ENCODE measurements around the gene GBP7.

Gene GBP7

DNA sequence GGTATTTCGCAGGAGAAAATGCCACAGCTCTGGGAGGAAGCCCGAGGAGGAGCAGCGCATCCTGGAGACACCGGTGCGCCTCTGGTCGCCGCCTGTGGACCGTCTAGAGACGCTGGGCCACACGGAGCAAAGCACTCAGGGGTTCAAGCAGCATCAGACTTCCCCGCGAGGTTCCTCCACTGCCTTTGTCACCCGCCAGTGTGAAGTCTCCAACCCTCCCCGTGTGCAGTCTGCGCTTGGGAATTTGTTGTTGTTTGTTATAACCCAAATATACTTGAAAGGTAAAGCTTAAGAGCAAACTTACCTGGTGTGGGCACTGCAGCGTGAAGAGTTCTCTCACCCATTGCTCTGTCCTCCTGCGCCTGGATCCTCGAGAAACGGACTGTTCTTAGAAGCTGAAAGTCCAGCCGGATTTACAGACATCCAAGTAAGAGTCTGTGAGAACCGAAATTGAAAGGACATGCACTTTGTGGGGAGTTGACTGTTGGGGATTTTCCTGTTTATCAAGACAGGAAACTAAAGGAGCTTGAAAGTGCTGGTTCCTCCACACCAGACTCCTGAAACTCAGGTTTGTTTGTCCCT lies 22.8 kb upstream of the GBP7 start, which contains the start of gene GBP4:
Gene GBP4 (minus strand): TSS at position 452 of the 582 bp plus-strand sequence. CDS start 108 bp downstream, at position 344.
- H3K36me3 ChIP-seq (ENCODE audit: control insufficient read depth, insufficient read depth, low read length), result no peaks in the 10 kb centered on the region
- no peak within 1 kb of the TSS for H3K9ac ChIP-seq (ENCODE audit: low read depth, low read length)
- no peaks in the 10 kb centered on the region for H3K27me3 ChIP-seq (ENCODE audit: control insufficient read depth, insufficient read depth, low read length)
- no peak within 1 kb of the TSS for H3K4me3 ChIP-seq (ENCODE audit: low read depth, low read length)
- H3K27ac ChIP-seq (ENCODE audit: low read depth, low read length), result no peak within 1 kb of the TSS
- H3K4me1 ChIP-seq (ENCODE audit: control insufficient read depth, insufficient read depth, low read length), result no peaks in the 10 kb centered on the region
- H3K9me3 ChIP-seq (ENCODE audit: control insufficient read depth, insufficient read depth, low read length), result no peaks in the 10 kb centered on the region

GRCh38 chr1:89198081-89198480 lies 22.3 kb upstream of the GBP7 start:
- Histone ChIP-seq H3K4me1 (ENCODE audit: control insufficient read depth, insufficient read depth, low read length) (no peaks in the 10 kb centered on the region), H3K4me3 (ENCODE audit: low read depth, low read length) (no peak overlapping the region), H3K27ac (ENCODE audit: low read depth, low read length) (no peak overlapping the region), H3K27me3 (ENCODE audit: control insufficient read depth, insufficient read depth, low read length) (no peaks in the 10 kb centered on the region), H3K36me3 (ENCODE audit: control insufficient read depth, insufficient read depth, low read length) (no peaks in the 10 kb centered on the region), H3K9me3 (ENCODE audit: control insufficient read depth, insufficient read depth, low read length) (no peaks in the 10 kb centered on the region), H3K9ac (ENCODE audit: low read depth, low read length) (no peak overlapping the region)

DNA sequence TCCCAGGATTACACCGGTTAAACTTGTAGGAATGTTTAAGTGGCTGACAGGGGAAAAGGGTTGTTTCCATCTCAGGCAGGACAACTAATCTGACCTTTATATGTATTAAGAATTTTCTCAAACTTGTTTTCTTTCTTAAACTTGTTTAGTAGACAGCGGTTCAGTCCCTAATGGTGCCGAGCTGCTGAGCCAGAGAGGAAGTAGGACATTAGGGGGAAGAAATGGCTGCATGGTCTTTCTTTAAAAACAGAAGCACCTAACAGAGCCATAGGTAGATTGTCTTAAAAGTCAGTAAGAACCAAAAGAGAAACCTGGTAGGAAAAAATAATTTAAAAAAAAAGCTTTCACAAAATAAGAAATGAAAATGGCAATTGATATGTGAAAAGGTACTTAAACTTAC lies 19.7 kb upstream of the GBP7 start:
- Histone ChIP-seq H3K36me3 (ENCODE audit: control insufficient read depth, insufficient read depth, low read length) (no peaks in the 10 kb centered on the region), H3K4me3 (ENCODE audit: low read depth, low read length) (no peak overlapping the region), H3K9ac (ENCODE audit: low read depth, low read length) (no peak overlapping the region), H3K27me3 (ENCODE audit: control insufficient read depth, insufficient read depth, low read length) (no peaks in the 10 kb centered on the region), H3K9me3 (ENCODE audit: control insufficient read depth, insufficient read depth, low read length) (no peaks in the 10 kb centered on the region), H3K4me1 (ENCODE audit: control insufficient read depth, insufficient read depth, low read length) (no peaks in the 10 kb centered on the region), H3K27ac (ENCODE audit: low read depth, low read length) (no peak overlapping the region)

- no peaks in the 10 kb centered on the region for H3K27me3 ChIP-seq (ENCODE audit: control insufficient read depth, insufficient read depth, low read length)
- H3K27ac ChIP-seq (ENCODE audit: low read depth, low read length), result no peak overlapping the region
- no peaks in the 10 kb centered on the region for H3K9me3 ChIP-seq (ENCODE audit: control insufficient read depth, insufficient read depth, low read length)
- H3K4me3 ChIP-seq (ENCODE audit: low read depth, low read length), result no peak overlapping the region
- no peaks in the 10 kb centered on the region for H3K4me1 ChIP-seq (ENCODE audit: control insufficient read depth, insufficient read depth, low read length)
- H3K36me3 ChIP-seq (ENCODE audit: control insufficient read depth, insufficient read depth, low read length), result no peaks in the 10 kb centered on the region
- H3K9ac ChIP-seq (ENCODE audit: low read depth, low read length), result no peak overlapping the region
Observed at GRCh38 chr1:89191314-89191713, 15.5 kb upstream of the GBP7 start.

GRCh38 chr1:89190017-89190416 lies 14.2 kb upstream of the GBP7 start:
- H3K4me3 ChIP-seq (ENCODE audit: low read depth, low read length), result no peak overlapping the region
- H3K9ac ChIP-seq (ENCODE audit: low read depth, low read length), result no peak overlapping the region
- H3K36me3 ChIP-seq (ENCODE audit: control insufficient read depth, insufficient read depth, low read length), result no peaks in the 10 kb centered on the region
- no peaks in the 10 kb centered on the region for H3K9me3 ChIP-seq (ENCODE audit: control insufficient read depth, insufficient read depth, low read length)
- H3K27ac ChIP-seq (ENCODE audit: low read depth, low read length), result no peak overlapping the region
- no peaks in the 10 kb centered on the region for H3K27me3 ChIP-seq (ENCODE audit: control insufficient read depth, insufficient read depth, low read length)
- no peaks in the 10 kb centered on the region for H3K4me1 ChIP-seq (ENCODE audit: control insufficient read depth, insufficient read depth, low read length)

DNA sequence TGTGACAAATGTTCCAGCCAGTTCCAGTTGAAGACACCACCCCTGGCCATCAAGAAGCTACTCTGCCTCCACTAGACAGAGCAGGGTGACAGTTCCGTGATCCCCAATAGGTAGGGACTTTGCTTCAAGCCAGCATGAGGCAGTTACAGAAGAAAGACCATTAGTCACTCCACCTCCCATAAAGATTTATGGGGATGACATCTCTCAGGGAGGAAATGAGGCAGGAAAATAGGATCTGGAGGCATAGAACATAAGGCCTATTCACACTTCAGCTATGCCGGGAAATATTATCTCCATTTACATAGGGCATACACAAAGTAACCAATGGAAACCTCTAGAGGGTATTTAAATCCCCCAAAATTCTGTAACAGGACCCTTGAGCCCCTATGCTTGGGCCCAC lies 3.5 kb upstream of the GBP7 start:
- Histone ChIP-seq H3K27me3 (ENCODE audit: control insufficient read depth, insufficient read depth, low read length) (no peaks in the 10 kb centered on the region), H3K9ac (ENCODE audit: low read depth, low read length) (no peak overlapping the region), H3K4me1 (ENCODE audit: control insufficient read depth, insufficient read depth, low read length) (no peaks in the 10 kb centered on the region), H3K27ac (ENCODE audit: low read depth, low read length) (no peak overlapping the region), H3K9me3 (ENCODE audit: control insufficient read depth, insufficient read depth, low read length) (no peaks in the 10 kb centered on the region), H3K4me3 (ENCODE audit: low read depth, low read length) (no peak overlapping the region), H3K36me3 (ENCODE audit: control insufficient read depth, insufficient read depth, low read length) (no peaks in the 10 kb centered on the region)

GRCh38 chr1:89176971-89177370 lies 1.2 kb upstream of the GBP7 start:
- H3K9ac ChIP-seq (ENCODE audit: low read depth, low read length), result no peak overlapping the region
- no peak overlapping the region for H3K4me3 ChIP-seq (ENCODE audit: low read depth, low read length)
- no peaks in the 10 kb centered on the region for H3K36me3 ChIP-seq (ENCODE audit: control insufficient read depth, insufficient read depth, low read length)
- H3K27me3 ChIP-seq (ENCODE audit: control insufficient read depth, insufficient read depth, low read length), result no peaks in the 10 kb centered on the region
- H3K9me3 ChIP-seq (ENCODE audit: control insufficient read depth, insufficient read depth, low read length), result no peaks in the 10 kb centered on the region
- no peak overlapping the region for H3K27ac ChIP-seq (ENCODE audit: low read depth, low read length)
- no peaks in the 10 kb centered on the region for H3K4me1 ChIP-seq (ENCODE audit: control insufficient read depth, insufficient read depth, low read length)

GRCh38 chr1:89174491-89174890 lies 1.3 kb downstream of the GBP7 start:
- Histone ChIP-seq H3K4me3 (ENCODE audit: low read depth, low read length) (no peak overlapping the region), H3K9me3 (ENCODE audit: control insufficient read depth, insufficient read depth, low read length) (no peaks in the 10 kb centered on the region), H3K27me3 (ENCODE audit: control insufficient read depth, insufficient read depth, low read length) (no peaks in the 10 kb centered on the region), H3K27ac (ENCODE audit: low read depth, low read length) (no peak overlapping the region), H3K4me1 (ENCODE audit: control insufficient read depth, insufficient read depth, low read length) (no peaks in the 10 kb centered on the region), H3K36me3 (ENCODE audit: control insufficient read depth, insufficient read depth, low read length) (no peaks in the 10 kb centered on the region), H3K9ac (ENCODE audit: low read depth, low read length) (no peak overlapping the region)

GRCh38 chr1:89172468-89173143 lies 3.2 kb downstream of the GBP7 start:
- no peaks in the 10 kb centered on the region for H3K27me3 ChIP-seq (ENCODE audit: control insufficient read depth, insufficient read depth, low read length)
- no peaks in the 10 kb centered on the region for H3K9me3 ChIP-seq (ENCODE audit: control insufficient read depth, insufficient read depth, low read length)

GRCh38 chr1:89171067-89171438 lies 4.8 kb downstream of the GBP7 start:
- no peak overlapping the region for H3K27ac ChIP-seq (ENCODE audit: low read depth, low read length)
- no peak overlapping the region for H3K9ac ChIP-seq (ENCODE audit: low read depth, low read length)
- H3K4me1 ChIP-seq (ENCODE audit: control insufficient read depth, insufficient read depth, low read length), result no peaks in the 10 kb centered on the region
- H3K9me3 ChIP-seq (ENCODE audit: control insufficient read depth, insufficient read depth, low read length), result no peaks in the 10 kb centered on the region
- no peak overlapping the region for H3K4me3 ChIP-seq (ENCODE audit: low read depth, low read length)
- no peaks in the 10 kb centered on the region for H3K36me3 ChIP-seq (ENCODE audit: control insufficient read depth, insufficient read depth, low read length)
- H3K27me3 ChIP-seq (ENCODE audit: control insufficient read depth, insufficient read depth, low read length), result no peaks in the 10 kb centered on the region

More at GRCh38 chr1:89172468-89173143, 3.2 kb downstream of the GBP7 start:
- Histone ChIP-seq H3K36me3 (ENCODE audit: control insufficient read depth, insufficient read depth, low read length) (no peaks in the 10 kb centered on the region), H3K4me3 (ENCODE audit: low read depth, low read length) (no peak overlapping the region), H3K27ac (ENCODE audit: low read depth, low read length) (no peak overlapping the region), H3K4me1 (ENCODE audit: control insufficient read depth, insufficient read depth, low read length) (no peaks in the 10 kb centered on the region), H3K9ac (ENCODE audit: low read depth, low read length) (no peak overlapping the region)

DNA sequence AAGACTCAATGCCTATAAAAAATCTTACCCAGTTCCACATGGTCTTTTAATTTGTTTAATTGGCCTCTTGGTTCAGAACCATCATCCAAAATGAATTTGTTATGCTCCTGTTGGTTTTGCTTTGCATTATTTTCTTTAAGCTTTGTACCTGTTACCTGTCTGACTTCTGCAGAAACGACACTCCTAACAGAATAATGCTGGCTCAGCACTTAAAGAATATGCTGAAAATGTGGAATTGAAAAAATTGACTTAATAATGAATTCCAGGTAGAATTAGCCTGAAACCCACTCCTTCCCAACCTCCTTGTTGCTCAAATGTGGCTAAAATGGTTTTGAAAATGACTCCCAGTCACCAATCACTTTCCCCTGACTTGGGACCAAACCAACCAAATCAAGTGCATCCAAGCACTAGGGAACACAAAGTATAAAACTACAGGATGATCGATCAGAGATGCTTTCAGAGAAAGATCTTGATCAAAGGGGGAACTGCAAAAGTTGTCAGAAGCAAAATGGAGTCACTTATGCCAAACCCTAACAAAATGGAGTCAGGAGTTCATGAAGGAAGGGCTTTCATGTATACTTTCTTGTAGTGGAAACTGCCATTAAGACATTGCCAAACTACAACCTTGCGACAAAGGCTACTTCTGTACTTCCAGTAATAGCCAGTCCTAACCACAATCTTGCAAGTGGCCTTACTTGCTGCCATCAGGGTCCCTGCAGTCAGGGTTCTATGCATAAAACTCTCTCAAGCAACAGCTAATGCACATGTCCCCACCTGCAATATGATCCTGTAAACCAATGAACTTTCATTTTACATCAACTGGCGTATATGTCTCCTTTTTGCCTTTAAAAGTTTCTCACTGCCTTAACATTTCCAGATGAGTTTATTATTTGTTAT lies 5.4 kb downstream of the GBP7 start:
- no peak overlapping the region for H3K9ac ChIP-seq (ENCODE audit: low read depth, low read length)
- H3K27ac ChIP-seq (ENCODE audit: low read depth, low read length), result no peak overlapping the region
- H3K4me1 ChIP-seq (ENCODE audit: control insufficient read depth, insufficient read depth, low read length), result no peaks in the 10 kb centered on the region
- H3K4me3 ChIP-seq (ENCODE audit: low read depth, low read length), result no peak overlapping the region
- H3K9me3 ChIP-seq (ENCODE audit: control insufficient read depth, insufficient read depth, low read length), result no peaks in the 10 kb centered on the region
- H3K36me3 ChIP-seq (ENCODE audit: control insufficient read depth, insufficient read depth, low read length), result no peaks in the 10 kb centered on the region
- H3K27me3 ChIP-seq (ENCODE audit: control insufficient read depth, insufficient read depth, low read length), result no peaks in the 10 kb centered on the region

Data from HUES48 (cell line).